ENCODE results near the gene SFRP5. TPM values are rescaled to one million over a fixed set of nuclear protein-coding genes. Genes with fewer than 3 reads are reported as not detected.
A peak's percentile ranks its signal among the peaks of the same experiment; 100 is the strongest.

Gene SFRP5
- total RNA-seq, 1 donor from 2014 or later: not detected

DNA sequence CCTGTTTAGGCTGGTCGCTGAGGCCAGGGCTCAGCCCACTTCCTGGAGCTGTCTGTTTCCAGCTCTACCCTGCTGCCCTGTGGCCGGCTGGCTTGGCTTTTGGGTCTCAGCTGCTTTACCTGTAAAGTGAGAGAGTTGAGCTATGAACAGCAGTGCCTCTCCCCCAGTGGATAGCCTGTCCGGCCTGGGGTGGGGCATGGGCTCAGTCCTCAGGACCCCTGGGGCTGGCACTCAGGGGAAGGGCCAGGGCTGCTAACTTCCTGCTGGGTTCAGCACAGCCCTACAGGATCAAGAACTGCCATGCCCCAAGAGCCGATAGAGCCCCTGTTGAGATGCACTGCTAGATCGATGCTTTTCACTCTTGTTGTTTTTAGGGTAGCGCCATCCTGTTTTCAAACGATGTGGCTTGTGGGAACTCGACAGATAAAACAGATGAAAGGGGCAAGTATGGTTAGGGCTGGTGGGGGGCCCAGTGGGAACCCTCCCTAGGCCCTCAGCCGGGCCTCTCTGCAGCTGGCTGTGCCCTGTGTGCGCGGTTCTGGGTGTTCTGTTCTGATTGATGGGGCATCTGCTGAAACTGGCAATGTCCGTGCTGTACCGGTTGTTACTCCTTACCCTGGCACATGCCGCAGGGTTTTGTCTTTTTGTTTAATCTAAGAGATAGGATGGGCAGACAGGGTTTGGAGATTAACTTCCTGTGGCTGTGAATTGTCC lies 10.0 kb upstream of the SFRP5 start:
- TF ChIP-seq, protein P1, sequence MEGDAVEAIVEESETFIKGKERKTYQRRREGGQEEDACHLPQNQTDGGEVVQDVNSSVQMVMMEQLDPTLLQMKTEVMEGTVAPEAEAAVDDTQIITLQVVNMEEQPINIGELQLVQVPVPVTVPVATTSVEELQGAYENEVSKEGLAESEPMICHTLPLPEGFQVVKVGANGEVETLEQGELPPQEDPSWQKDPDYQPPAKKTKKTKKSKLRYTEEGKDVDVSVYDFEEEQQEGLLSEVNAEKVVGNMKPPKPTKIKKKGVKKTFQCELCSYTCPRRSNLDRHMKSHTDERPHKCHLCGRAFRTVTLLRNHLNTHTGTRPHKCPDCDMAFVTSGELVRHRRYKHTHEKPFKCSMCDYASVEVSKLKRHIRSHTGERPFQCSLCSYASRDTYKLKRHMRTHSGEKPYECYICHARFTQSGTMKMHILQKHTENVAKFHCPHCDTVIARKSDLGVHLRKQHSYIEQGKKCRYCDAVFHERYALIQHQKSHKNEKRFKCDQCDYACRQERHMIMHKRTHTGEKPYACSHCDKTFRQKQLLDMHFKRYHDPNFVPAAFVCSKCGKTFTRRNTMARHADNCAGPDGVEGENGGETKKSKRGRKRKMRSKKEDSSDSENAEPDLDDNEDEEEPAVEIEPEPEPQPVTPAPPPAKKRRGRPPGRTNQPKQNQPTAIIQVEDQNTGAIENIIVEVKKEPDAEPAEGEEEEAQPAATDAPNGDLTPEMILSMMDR (IDR thresholded peaks at IDR 0.05): no peak
- Mint-ChIP-seq H3K36me3 (ENCODE audit: unreplicated experiment) (no peaks in the 10 kb centered on the region), H3K4me3 (ENCODE audit: unreplicated experiment) (no peak overlapping the region), H3K4me1 (ENCODE audit: unreplicated experiment) (peaks cover 29% of the 10 kb centered on the region), H3K27me3 (ENCODE audit: unreplicated experiment) (peaks cover 3% of the 10 kb centered on the region), H3K27ac (ENCODE audit: unreplicated experiment) (no peak overlapping the region), H3K9me3 (ENCODE audit: unreplicated experiment) (no peaks in the 10 kb centered on the region)
- no peak for DNase-seq (ENCODE audit: extremely low spot score, unreplicated experiment)

DNA sequence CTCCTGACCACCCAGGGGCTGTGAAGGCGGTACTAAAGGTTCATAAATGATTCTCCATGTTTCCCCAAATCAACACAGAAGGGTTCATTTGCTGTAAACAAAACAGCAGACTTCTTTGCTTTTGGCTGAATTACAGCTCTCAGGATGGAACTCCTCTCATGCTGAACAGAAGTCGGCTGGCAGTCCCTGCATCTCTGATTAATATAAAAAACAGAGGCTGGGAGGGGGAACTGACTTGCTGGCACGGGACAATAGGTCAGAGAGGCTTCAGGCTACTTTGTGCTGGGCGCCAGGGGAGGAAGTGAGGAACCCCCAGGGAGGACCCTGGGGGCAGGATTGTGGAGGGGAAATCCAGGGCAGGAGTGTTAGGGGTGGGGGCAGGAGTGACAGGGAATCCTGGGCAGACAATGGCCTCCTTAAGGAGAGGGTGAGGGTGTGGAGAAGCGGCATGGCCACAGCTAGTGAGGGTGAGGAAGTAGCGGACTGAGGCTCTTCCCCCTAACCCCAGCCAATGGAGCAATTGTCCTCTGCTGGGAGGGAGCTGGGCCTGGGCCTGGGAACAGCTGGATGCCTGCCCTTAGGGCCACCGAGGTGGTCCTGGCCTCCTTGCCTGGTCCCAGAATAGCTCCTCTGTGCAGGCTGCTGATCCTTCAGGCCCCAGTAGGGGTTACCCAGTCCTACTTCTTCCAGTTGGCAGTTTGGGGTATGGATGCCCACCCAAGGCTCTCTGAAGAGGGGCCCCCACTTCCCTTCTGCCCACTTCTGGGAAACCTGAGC lies 9.2 kb upstream of the SFRP5 start:
- H3K27me3 Mint-ChIP-seq (ENCODE audit: unreplicated experiment): peaks cover under 1% of the 10 kb centered on the region
- no peaks in the 10 kb centered on the region for H3K36me3 Mint-ChIP-seq (ENCODE audit: unreplicated experiment)
- no peak overlapping the region for H3K4me3 Mint-ChIP-seq (ENCODE audit: unreplicated experiment)
- H3K27ac Mint-ChIP-seq (ENCODE audit: unreplicated experiment): peak overlapping the region; percentile 68
- H3K9me3 Mint-ChIP-seq (ENCODE audit: unreplicated experiment): no peaks in the 10 kb centered on the region
- no peak for DNase-seq (ENCODE audit: extremely low spot score, unreplicated experiment)
- TF ChIP-seq, protein P1 (IDR thresholded peaks at IDR 0.05): no peak
- H3K4me1 Mint-ChIP-seq (ENCODE audit: unreplicated experiment): peaks cover 29% of the 10 kb centered on the region

DNA sequence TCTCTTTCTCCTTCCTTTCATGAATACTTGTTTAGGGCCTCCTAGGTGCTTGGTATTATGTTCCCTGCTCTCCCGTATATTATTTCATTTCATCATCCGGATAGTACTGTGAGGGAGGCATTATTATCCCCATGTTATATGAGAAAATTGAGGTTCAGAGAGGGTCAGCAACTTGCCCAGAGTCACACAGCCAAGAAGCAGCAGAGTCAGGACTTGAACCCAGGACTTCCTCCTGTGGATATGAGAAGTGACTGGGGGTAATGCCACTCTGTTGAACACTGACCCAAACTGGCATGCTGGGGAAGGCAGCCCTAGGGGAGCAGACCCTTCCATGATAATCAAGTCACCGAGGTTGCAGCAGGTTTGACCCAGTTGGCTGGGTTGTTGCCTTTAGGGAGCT lies 8.2 kb upstream of the SFRP5 start:
- no peak overlapping the region for H3K4me3 Mint-ChIP-seq (ENCODE audit: unreplicated experiment)
- no peaks in the 10 kb centered on the region for H3K36me3 Mint-ChIP-seq (ENCODE audit: unreplicated experiment)
- H3K4me1 Mint-ChIP-seq (ENCODE audit: unreplicated experiment): peaks cover 29% of the 10 kb centered on the region
- TF ChIP-seq, protein P1 (IDR thresholded peaks at IDR 0.05): no peak
- no peak overlapping the region for H3K27ac Mint-ChIP-seq (ENCODE audit: unreplicated experiment)
- H3K27me3 Mint-ChIP-seq (ENCODE audit: unreplicated experiment): peaks cover 3% of the 10 kb centered on the region
- no peak for DNase-seq (ENCODE audit: extremely low spot score, unreplicated experiment)
- no peaks in the 10 kb centered on the region for H3K9me3 Mint-ChIP-seq (ENCODE audit: unreplicated experiment)

DNA sequence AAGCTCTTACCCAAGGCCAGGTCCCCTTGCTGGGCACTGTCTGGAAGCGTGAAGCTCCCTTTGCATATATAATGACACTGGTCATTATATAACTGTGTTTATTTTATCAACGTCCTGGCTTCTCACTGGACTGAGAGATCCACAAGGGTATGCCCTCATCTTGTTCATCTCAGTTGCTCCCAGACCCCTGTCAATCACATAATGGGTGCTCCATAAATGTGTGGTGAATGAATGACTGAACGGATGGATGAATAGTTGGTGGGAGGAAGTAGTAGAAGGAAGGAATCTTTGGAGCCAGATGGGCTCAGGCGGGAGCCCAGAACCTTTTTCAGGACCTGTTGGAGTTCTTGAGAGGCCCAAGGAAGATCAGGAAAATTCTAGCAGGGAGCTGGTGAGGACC lies 7.7 kb upstream of the SFRP5 start:
- Mint-ChIP-seq H3K4me3 (ENCODE audit: unreplicated experiment) (no peak overlapping the region), H3K27ac (ENCODE audit: unreplicated experiment) (no peak overlapping the region), H3K9me3 (ENCODE audit: unreplicated experiment) (no peaks in the 10 kb centered on the region), H3K4me1 (ENCODE audit: unreplicated experiment) (peaks cover 29% of the 10 kb centered on the region), H3K27me3 (ENCODE audit: unreplicated experiment) (peaks cover 3% of the 10 kb centered on the region), H3K36me3 (ENCODE audit: unreplicated experiment) (no peaks in the 10 kb centered on the region)
- TF ChIP-seq, protein P1 (IDR thresholded peaks at IDR 0.05): no peak
- DNase-seq (ENCODE audit: extremely low spot score, unreplicated experiment): no peak
